ENCODE results near the gene PLET1. TPM values are rescaled to one million over a fixed set of nuclear protein-coding genes. Genes with fewer than 3 reads are reported as not detected.

PLET1 gene
- total RNA-seq, 2 experiments from 2014 or later: not detected

GRCh38 chr11:112249871-112250610 lies 10.6 kb downstream of the PLET1 start:
- Histone ChIP-seq H3K4me1 (ENCODE audit: insufficient read depth, low read length, poor library complexity, severe bottlenecking) (no peaks in the 10 kb centered on the region), H3K36me3 (ENCODE audit: insufficient read depth, low read length) (no peaks in the 10 kb centered on the region), H3K4me2 (ENCODE audit: low read length) (no peak overlapping the region), H3K4me3 (ENCODE audit: low read depth, low read length, poor library complexity, severe bottlenecking) (no peak overlapping the region), H3K9me2 (ENCODE audit: insufficient read depth, low read length) (no peaks in the 10 kb centered on the region), H3K9me3 (ENCODE audit: low read length) (no peaks in the 10 kb centered on the region), H4K20me1 (ENCODE audit: insufficient read depth, low read length) (no peaks in the 10 kb centered on the region), H3K79me2 (ENCODE audit: insufficient read depth, low read depth, low read length) (no peaks in the 10 kb centered on the region), H2AFZ (ENCODE audit: low read length) (no peak overlapping the region), H3K27ac (ENCODE audit: low read depth, low read length, poor library complexity, severe bottlenecking) (no peak overlapping the region)
- no TSS peak for BruUV-seq (replicated peaks)
- DNase-seq (ENCODE audit: low spot score): no peak
- ChIA-PET POLR2A (interaction anchor here (0.6 kb wide), 1 partner anchor 48 kb away, joined by 3 read pairs; no protein-coding TSS in a partner anchor), CTCF (ENCODE audit: unreplicated experiment) (no interaction called here)
- intact Hi-C loops (cut with micrococcal nuclease; ENCODE audit: unreplicated experiment): no loop called here
- TF ChIP-seq EZH2phosphoT487 (IDR thresholded peaks at IDR 0.05; ENCODE audit: borderline replicate concordance, low read depth, low read length): no peak
- no peak for TF ChIP-seq CTCF (conservative IDR thresholded peaks at IDR 0.05; ENCODE audit: low read length)

- Histone ChIP-seq H3K9me2 (ENCODE audit: insufficient read depth, low read length) (no peaks in the 10 kb centered on the region), H3K9me3 (ENCODE audit: low read length) (no peaks in the 10 kb centered on the region), H4K20me1 (ENCODE audit: insufficient read depth, low read length) (no peaks in the 10 kb centered on the region), H3K4me3 (ENCODE audit: low read depth, low read length, poor library complexity, severe bottlenecking) (no peak overlapping the region), H3K79me2 (ENCODE audit: insufficient read depth, low read depth, low read length) (no peaks in the 10 kb centered on the region), H2AFZ (ENCODE audit: low read length) (no peak overlapping the region), H3K27ac (ENCODE audit: low read depth, low read length, poor library complexity, severe bottlenecking) (no peak overlapping the region), H3K4me1 (ENCODE audit: insufficient read depth, low read length, poor library complexity, severe bottlenecking) (no peaks in the 10 kb centered on the region), H3K36me3 (ENCODE audit: insufficient read depth, low read length) (no peaks in the 10 kb centered on the region), H3K4me2 (ENCODE audit: low read length) (no peak overlapping the region)
- DNase-seq (ENCODE audit: low spot score): no peak
- POLR2A ChIA-PET: no interaction called here
- intact Hi-C loops (cut with micrococcal nuclease; ENCODE audit: unreplicated experiment): no loop called here
- BruUV-seq (replicated peaks): no TSS peak
- CTCF ChIA-PET (ENCODE audit: unreplicated experiment): no interaction called here
- no peak for TF ChIP-seq EZH2phosphoT487 (IDR thresholded peaks at IDR 0.05; ENCODE audit: borderline replicate concordance, low read depth, low read length)
- no peak for TF ChIP-seq CTCF (conservative IDR thresholded peaks at IDR 0.05; ENCODE audit: low read length)
Measured at GRCh38 chr11:112248201-112248600, 12.5 kb downstream of the PLET1 start.

GRCh38 chr11:112247201-112247600 lies 13.5 kb downstream of the PLET1 start:
- no peaks in the 10 kb centered on the region for H3K36me3 ChIP-seq (ENCODE audit: insufficient read depth, low read length)
- TF ChIP-seq EZH2phosphoT487 (IDR thresholded peaks at IDR 0.05; ENCODE audit: borderline replicate concordance, low read depth, low read length) (no peak), CTCF (conservative IDR thresholded peaks at IDR 0.05; ENCODE audit: low read length) (no peak)
- no peak overlapping the region for H2AFZ ChIP-seq (ENCODE audit: low read length)
- no peaks in the 10 kb centered on the region for H3K4me1 ChIP-seq (ENCODE audit: insufficient read depth, low read length, poor library complexity, severe bottlenecking)
- no peaks in the 10 kb centered on the region for H3K9me2 ChIP-seq (ENCODE audit: insufficient read depth, low read length)
- BruUV-seq (replicated peaks): no TSS peak
- ChIA-PET POLR2A (no interaction called here), CTCF (ENCODE audit: unreplicated experiment) (no interaction called here)
- no peaks in the 10 kb centered on the region for H3K79me2 ChIP-seq (ENCODE audit: insufficient read depth, low read depth, low read length)
- DNase-seq (ENCODE audit: low spot score): no peak
- H3K27ac ChIP-seq (ENCODE audit: low read depth, low read length, poor library complexity, severe bottlenecking): no peak overlapping the region
- no peaks in the 10 kb centered on the region for H3K9me3 ChIP-seq (ENCODE audit: low read length)
- no peak overlapping the region for H3K4me2 ChIP-seq (ENCODE audit: low read length)
- H4K20me1 ChIP-seq (ENCODE audit: insufficient read depth, low read length): no peaks in the 10 kb centered on the region
- intact Hi-C loops (cut with micrococcal nuclease; ENCODE audit: unreplicated experiment): no loop called here
- no peak overlapping the region for H3K4me3 ChIP-seq (ENCODE audit: low read depth, low read length, poor library complexity, severe bottlenecking)
